ENCODE results near the gene SHC1. TPM values are rescaled to one million over a fixed set of nuclear protein-coding genes. Genes with fewer than 3 reads are reported as not detected.
A peak's percentile ranks its signal among the peaks of the same experiment; 100 is the strongest.

SHC1 gene
- total RNA-seq, 1 experiment from 2014 or later, result 107 TPM

DNA sequence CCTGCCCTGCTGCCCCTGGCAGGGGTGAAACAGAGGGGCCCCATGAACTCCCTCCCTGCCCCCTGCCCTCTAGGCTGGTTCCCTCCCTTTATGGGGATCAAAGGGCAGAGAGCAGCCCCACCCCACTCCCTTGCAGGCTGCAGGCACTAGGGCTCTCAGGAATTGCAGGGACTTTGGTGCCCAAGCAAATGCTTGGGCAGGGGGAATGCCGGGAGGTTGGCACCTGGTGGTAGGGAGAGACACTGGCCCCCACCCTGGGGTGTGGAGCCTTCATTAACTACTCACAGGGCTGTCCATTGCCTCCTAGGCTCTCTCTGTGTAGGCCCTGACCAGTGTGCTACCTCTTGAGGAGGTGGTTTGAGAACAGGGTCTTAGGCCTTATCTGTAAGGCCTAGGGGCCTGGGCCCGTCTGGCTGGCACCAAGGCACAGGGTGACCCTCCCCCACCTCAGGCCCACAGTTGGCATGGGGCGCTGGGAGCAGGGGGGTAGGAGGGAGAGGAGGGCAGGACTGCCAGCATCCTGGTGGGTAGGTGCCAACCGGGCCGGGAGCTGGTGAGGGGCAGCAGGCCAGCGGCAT lies 36.8 kb upstream of the SHC1 start:
- no peak overlapping the region for H3K27ac ChIP-seq (ENCODE audit: low read length)
- no peak overlapping the region for H3K9ac ChIP-seq (ENCODE audit: low read length)
- H2AFZ ChIP-seq (ENCODE audit: low read length), result no peak overlapping the region
- peaks cover 96% of the 10 kb centered on the region for H3K79me2 ChIP-seq (ENCODE audit: low read length)
- TF ChIP-seq EZH2 (IDR thresholded peaks at IDR 0.05; ENCODE audit: low read length, unreplicated experiment) (no peak), CTCF (conservative IDR thresholded peaks at IDR 0.05; ENCODE audit: low read depth, low read length) (no peak), EZH2phosphoT487 (IDR thresholded peaks at IDR 0.05; ENCODE audit: borderline replicate concordance, low read length) (no peak)
- ChIA-PET POLR2A (ENCODE audit: unreplicated experiment) (no interaction called here), CTCF (no interaction called here)
- H3K9me3 ChIP-seq (ENCODE audit: low read length), result no peaks in the 10 kb centered on the region
- no peak overlapping the region for H3K4me2 ChIP-seq (ENCODE audit: low read length)
- H3K9me2 ChIP-seq (replicated peaks; ENCODE audit: low read length), result no peaks in the 10 kb centered on the region
- no peaks in the 10 kb centered on the region for H3K27me3 ChIP-seq (ENCODE audit: low read length)
- intact Hi-C loops (cut with micrococcal nuclease), result no loop called here
- H4K20me1 ChIP-seq (ENCODE audit: low read length), result 0 out of 2 replicates have a peak, but pooled peaks cover 3% of the 10 kb centered on the region
- H3K4me3 ChIP-seq (ENCODE audit: low read length), result no peak overlapping the region
- ATAC-seq, result no peak
- peaks cover 17% of the 10 kb centered on the region; the same call in 1 of the 2 replicates for H3K36me3 ChIP-seq (ENCODE audit: low read depth, low read length)
- BruUV-seq (replicated peaks), result no TSS peak
- peaks cover 4% of the 10 kb centered on the region for H3F3A ChIP-seq (ENCODE audit: low read length, unreplicated experiment)
- H3K4me1 ChIP-seq (ENCODE audit: insufficient read depth, low read length), result peaks cover 37% of the 10 kb centered on the region
- no peak for DNase-seq

DNA sequence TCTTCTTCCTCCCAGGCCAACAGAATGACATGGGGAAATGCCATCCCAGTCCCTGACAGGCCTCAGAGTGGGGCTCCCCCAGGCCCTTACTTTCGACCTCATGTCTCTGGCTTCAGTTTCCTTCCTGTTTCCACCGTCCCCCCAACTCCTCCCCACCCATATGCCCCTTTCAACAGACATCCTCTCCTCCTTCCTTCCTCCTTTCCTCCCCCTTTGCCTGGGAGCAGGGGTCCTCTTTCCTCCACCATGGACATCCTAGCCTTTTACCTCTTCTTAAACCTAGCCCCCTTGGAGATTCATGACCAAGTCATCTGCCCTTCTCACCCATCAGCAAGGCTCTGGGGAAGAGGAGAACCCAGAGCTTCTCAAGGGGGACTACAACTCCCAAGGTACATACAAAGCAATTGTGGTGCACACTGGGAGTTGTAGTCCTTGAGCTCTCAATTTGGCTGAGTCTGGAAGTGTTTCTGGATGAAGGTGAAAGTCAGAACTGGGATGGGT lies 36.1 kb upstream of the SHC1 start:
- H3K27ac ChIP-seq (ENCODE audit: low read length), result no peak overlapping the region
- peaks cover 16% of the 10 kb centered on the region; the same call in 1 of the 2 replicates for H3K36me3 ChIP-seq (ENCODE audit: low read depth, low read length)
- H3K9me3 ChIP-seq (ENCODE audit: low read length), result no peaks in the 10 kb centered on the region
- no peaks in the 10 kb centered on the region for H3K9me2 ChIP-seq (replicated peaks; ENCODE audit: low read length)
- intact Hi-C loops (cut with micrococcal nuclease), result no loop called here
- H4K20me1 ChIP-seq (ENCODE audit: low read length), result 0 out of 2 replicates have a peak, but pooled peaks cover 3% of the 10 kb centered on the region
- ChIA-PET POLR2A (ENCODE audit: unreplicated experiment) (interaction anchor here (0.6 kb wide), 1 partner anchor 10 kb away, joined by 3 read pairs; no protein-coding TSS in a partner anchor), CTCF (no interaction called here)
- peaks cover 37% of the 10 kb centered on the region for H3K4me1 ChIP-seq (ENCODE audit: insufficient read depth, low read length)
- no peak overlapping the region for H3K9ac ChIP-seq (ENCODE audit: low read length)
- H3K4me3 ChIP-seq (ENCODE audit: low read length), result no peak overlapping the region
- DNase-seq (no peak), ATAC-seq (no peak)
- TF ChIP-seq EZH2phosphoT487 (IDR thresholded peaks at IDR 0.05; ENCODE audit: borderline replicate concordance, low read length), result no peak
- no peak for TF ChIP-seq CTCF (conservative IDR thresholded peaks at IDR 0.05; ENCODE audit: low read depth, low read length)
- TF ChIP-seq EZH2 (IDR thresholded peaks at IDR 0.05; ENCODE audit: low read length, unreplicated experiment), result no peak
- no peaks in the 10 kb centered on the region for H3K27me3 ChIP-seq (ENCODE audit: low read length)
- peak overlapping the region; percentile 98 for H3K4me2 ChIP-seq (ENCODE audit: low read length)
- H3K79me2 ChIP-seq (ENCODE audit: low read length), result peaks cover 91% of the 10 kb centered on the region
- H3F3A ChIP-seq (ENCODE audit: low read length, unreplicated experiment), result peaks cover 4% of the 10 kb centered on the region
- BruUV-seq (replicated peaks), result no TSS peak
- no peak overlapping the region for H2AFZ ChIP-seq (ENCODE audit: low read length)
